Esophagus squamous epithelium (tissue), 4 donors: ENCODE results near the gene CFAP57.

Source experiments
- POLR2A ChIP-seq, 4 donors: fragments of 450-650 bp; IDR thresholded peaks; one replicate each; pipeline ENCODE4 v1.6.1; 2017; ENCODE audit warnings: antibody characterized with exemption in 4 of 4, mild to moderate bottlenecking in 4 of 4, moderate library complexity in 3 of 4
- TF ChIP-seq, protein P1 (sequence below), 6 experiments: fragments of 450-650 bp in 4 of 6; fragments of 200-600 bp in 2 of 6; sonication (generic) in 2 of 6; IDR thresholded peaks; one replicate each; pipeline ENCODE4 v1.5.1; 2016 to 2019; ENCODE audit warnings: antibody characterized with exemption in 6 of 6, mild to moderate bottlenecking in 4 of 6, moderate library complexity in 4 of 6

DNA sequence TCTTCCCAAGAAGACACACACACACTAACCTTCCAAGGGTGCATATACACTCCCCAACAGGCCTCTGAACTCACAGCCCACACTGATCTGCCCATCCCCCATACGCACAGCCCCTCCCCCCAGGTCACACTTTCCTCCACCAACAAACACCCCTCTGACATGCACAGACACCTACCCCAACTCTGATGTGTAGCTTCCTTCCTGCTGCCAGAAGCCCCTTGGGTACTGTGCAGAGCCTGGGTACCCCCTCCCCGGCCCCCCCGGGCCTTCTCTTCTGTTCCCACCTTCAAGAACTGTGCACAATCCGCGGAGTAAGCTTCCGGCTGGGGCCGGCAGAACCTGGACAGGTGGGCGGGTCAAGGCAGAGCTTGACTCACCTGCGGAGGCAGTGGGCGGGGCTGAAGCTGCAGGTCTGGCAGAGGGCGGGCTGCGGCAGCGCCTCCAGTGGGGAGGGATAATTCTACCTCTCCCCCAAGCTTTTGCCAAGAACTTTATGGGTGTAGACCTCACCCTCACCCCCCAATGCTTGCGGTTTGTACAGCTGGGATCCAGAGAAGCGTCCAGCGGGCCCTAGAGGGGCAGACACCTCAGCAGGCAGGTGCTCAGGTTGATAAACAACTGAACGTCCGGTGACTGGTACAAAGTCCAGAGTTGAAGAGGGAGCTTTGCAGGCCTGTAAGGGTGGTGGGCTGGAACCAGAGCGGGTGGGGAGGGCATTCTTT, 113.3 kb downstream of the CFAP57 start, which contains the start of gene C1orf210:
- no peak for TF ChIP-seq POLR2A (IDR thresholded peaks at IDR 0.05)
- TF ChIP-seq, protein P1, sequence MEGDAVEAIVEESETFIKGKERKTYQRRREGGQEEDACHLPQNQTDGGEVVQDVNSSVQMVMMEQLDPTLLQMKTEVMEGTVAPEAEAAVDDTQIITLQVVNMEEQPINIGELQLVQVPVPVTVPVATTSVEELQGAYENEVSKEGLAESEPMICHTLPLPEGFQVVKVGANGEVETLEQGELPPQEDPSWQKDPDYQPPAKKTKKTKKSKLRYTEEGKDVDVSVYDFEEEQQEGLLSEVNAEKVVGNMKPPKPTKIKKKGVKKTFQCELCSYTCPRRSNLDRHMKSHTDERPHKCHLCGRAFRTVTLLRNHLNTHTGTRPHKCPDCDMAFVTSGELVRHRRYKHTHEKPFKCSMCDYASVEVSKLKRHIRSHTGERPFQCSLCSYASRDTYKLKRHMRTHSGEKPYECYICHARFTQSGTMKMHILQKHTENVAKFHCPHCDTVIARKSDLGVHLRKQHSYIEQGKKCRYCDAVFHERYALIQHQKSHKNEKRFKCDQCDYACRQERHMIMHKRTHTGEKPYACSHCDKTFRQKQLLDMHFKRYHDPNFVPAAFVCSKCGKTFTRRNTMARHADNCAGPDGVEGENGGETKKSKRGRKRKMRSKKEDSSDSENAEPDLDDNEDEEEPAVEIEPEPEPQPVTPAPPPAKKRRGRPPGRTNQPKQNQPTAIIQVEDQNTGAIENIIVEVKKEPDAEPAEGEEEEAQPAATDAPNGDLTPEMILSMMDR (IDR thresholded peaks at IDR 0.05): peak in 5 of 6 experiments; percentile 31 to 72 (median 52)
